SK-MEL-5 (cell line): ENCODE data around the gene PINLYP. TPM values are rescaled to one million over a fixed set of nuclear protein-coding genes. Genes with fewer than 3 reads are reported as not detected.

Experiments used
- total RNA-seq: library from RNA; depleted of rRNA; stranded (reverse); fragments of >200 nt; shearing (Covaris generic); gene quantifications from 2 replicates; pipeline ENCODE4 v1.2.3, GENCODE V29; 2014; rRNA removed

Gene PINLYP
- total RNA-seq, 1 experiment from 2014 or later = not detected

Other genes with a start within 250 kb of the PINLYP start
- 0.24 TPM in 1 of 2 replicates, not detected in the other for gene CD177, start 222.1 kb upstream of the PINLYP start, total RNA-seq
- gene TEX101, start 160.9 kb upstream of the PINLYP start, total RNA-seq = not detected in 2 replicates
- 0.18 and 0.59 TPM in 2 replicates for gene LYPD3, start 110.2 kb upstream of the PINLYP start, total RNA-seq
- gene PHLDB3, start 71.1 kb upstream of the PINLYP start, total RNA-seq = 18.6 and 19.5 TPM in 2 replicates
- gene ETHE1, start 48.6 kb upstream of the PINLYP start, total RNA-seq = 39.4 and 43.6 TPM in 2 replicates
- gene ZNF575, start 42.6 kb upstream of the PINLYP start, total RNA-seq = not detected in 2 replicates
- 12.2 and 13.2 TPM in 2 replicates for gene XRCC1, start 274 bp upstream of the PINLYP start, total RNA-seq
- 18.7 and 20.8 TPM in 2 replicates for gene IRGQ, start 20.3 kb downstream of the PINLYP start, total RNA-seq
- gene ZNF576, start 20.8 kb downstream of the PINLYP start, total RNA-seq = 10.5 and 12.7 TPM in 2 replicates
- not detected in 2 replicates for gene SRRM5, start 36.3 kb downstream of the PINLYP start, total RNA-seq
- 44.6 and 47.2 TPM in 2 replicates for gene ZNF428, start 43.8 kb downstream of the PINLYP start, total RNA-seq
- gene CADM4, start 64.0 kb downstream of the PINLYP start, total RNA-seq = 13.1 and 13.2 TPM in 2 replicates
- gene PLAUR, start 94.4 kb downstream of the PINLYP start, total RNA-seq = 3.5 and 5.5 TPM in 2 replicates
- gene IRGC, start 140.3 kb downstream of the PINLYP start, total RNA-seq = not detected in 2 replicates
- 16.3 and 21.1 TPM in 2 replicates for gene SMG9, start 179.2 kb downstream of the PINLYP start, total RNA-seq
- 1.4 and 1.7 TPM in 2 replicates for gene KCNN4, start 205.2 kb downstream of the PINLYP start, total RNA-seq
- gene LYPD5, start 226.6 kb downstream of the PINLYP start, total RNA-seq = not detected in 2 replicates